ENCODE results near the gene RAB28. TPM values are rescaled to one million over a fixed set of nuclear protein-coding genes. Genes with fewer than 3 reads are reported as not detected.

RAB28 gene
- total RNA-seq: 1 to 10 TPM; 8.4 to 8.9 TPM
- 14.8 to 22.3 reads per million in 2 donors for total RNA-seq

DNA sequence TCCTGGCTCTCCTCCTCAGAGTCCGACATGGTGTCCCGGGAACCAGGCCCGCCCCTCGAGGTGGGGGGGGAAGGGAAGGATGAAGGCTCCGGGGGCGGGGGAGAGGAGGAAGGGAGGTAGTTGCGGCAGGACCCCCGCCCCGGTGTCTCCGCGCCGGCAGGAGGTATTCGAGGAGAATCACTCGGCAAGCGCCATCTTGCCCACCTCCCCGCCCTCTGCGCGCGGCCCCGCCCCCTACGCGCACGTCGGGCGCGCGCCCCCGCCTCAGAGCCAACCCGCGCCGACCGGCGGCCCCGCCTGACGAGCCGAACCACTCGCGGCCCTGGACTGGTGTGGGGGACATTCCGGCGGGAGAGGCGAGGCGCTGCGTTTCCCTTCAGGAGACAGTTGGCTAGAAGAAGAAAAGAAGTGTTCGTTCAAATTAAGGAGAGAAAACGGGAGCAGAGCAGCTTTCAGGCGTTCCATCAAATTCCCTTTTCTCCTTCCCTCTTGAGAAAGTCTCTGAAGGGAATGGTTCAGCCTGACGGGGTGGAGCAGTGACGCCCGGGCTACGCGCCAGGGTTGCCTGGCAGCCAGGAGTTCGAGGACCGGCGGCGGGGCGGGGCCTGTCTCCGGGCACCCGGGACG is at the start of gene RAB28:
Gene RAB28, minus strand, starts transcription at position 219 of the 627 bp plus-strand sequence.
- H3K27ac Mint-ChIP-seq: peak within 1 kb of the TSS; percentile 98
- peak; percentile 91 for ATAC-seq
- peaks cover 2% of the 10 kb centered on the region for H3K36me3 Mint-ChIP-seq (ENCODE audit: low read depth)
- DNase-seq: peak; percentile 86 to 93 (median 91)
- H3K4me1 Mint-ChIP-seq: peaks cover 16% of the 10 kb centered on the region
- peaks cover 9% of the 10 kb centered on the region for H3K27me3 Mint-ChIP-seq
- H3K9me3 ChIP-seq (ENCODE audit: control insufficient read depth, low read length, poor library complexity, severe bottlenecking): no peaks in the 10 kb centered on the region
- peak within 1 kb of the TSS; percentile 93 for H3K4me3 Mint-ChIP-seq

DNA sequence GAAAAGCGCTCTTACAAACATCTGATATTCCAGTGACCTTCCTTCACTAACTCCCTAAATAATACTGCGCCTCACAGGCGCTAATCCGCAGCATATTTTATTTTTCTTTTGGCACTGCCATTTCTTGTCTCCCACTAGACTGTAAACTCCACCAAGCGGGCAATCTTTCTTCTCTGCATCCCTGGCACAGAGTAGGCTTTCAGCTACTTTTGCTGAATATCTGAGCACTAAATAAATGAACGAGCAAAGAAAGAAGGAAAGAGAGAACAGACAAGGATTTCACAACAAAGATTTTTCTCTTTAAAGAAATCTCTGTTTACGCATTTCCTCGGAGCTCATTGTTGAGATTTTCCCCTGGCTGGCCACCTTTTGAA is 47.5 kb upstream of the RAB28 start:
- no peaks in the 10 kb centered on the region for H3K36me3 Mint-ChIP-seq (ENCODE audit: low read depth)
- H3K9me3 ChIP-seq (ENCODE audit: control insufficient read depth, low read length, poor library complexity, severe bottlenecking): peaks cover 8% of the 10 kb centered on the region
- no peak for DNase-seq
- peaks cover 12% of the 10 kb centered on the region for H3K4me1 Mint-ChIP-seq
- peaks cover 93% of the 10 kb centered on the region for H3K27me3 Mint-ChIP-seq
- no peak for ATAC-seq
- no peak overlapping the region for H3K4me3 Mint-ChIP-seq
- peak overlapping the region; percentile 29 for H3K27ac Mint-ChIP-seq

- no peak for DNase-seq
- Mint-ChIP-seq H3K4me3 (peak overlapping the region; percentile 22), H3K27me3 (peaks cover 93% of the 10 kb centered on the region), H3K36me3 (ENCODE audit: low read depth) (no peaks in the 10 kb centered on the region), H3K27ac (peak overlapping the region; percentile 29), H3K4me1 (peaks cover 12% of the 10 kb centered on the region)
- H3K9me3 ChIP-seq (ENCODE audit: control insufficient read depth, low read length, poor library complexity, severe bottlenecking): peaks cover 3% of the 10 kb centered on the region
- ATAC-seq: no peak
These were observed 46.9 kb upstream of the RAB28 start for GRCh38 chr4:13530823-13531624.

- H3K9me3 ChIP-seq (ENCODE audit: control insufficient read depth, low read length, poor library complexity, severe bottlenecking): peaks cover 3% of the 10 kb centered on the region
These were observed 45.2 kb upstream of the RAB28 start for GRCh38 chr4:13529128-13529919.

DNA sequence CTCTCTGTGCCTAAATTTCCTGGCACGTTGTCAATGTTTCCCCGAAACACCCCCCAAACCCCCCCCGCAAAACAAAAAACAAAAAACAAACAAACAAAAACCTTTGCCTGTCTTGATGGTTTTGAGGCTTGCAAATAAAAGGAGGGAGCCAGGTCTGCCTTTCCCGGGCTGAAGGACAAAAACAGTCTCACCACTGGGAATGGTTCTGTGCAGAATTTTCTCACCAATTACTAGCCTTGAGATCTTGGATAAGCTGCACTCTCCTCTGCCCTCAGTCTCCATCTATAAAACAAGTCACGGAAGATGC is 44.6 kb upstream of the RAB28 start:
- peaks cover 3% of the 10 kb centered on the region for H3K9me3 ChIP-seq (ENCODE audit: control insufficient read depth, low read length, poor library complexity, severe bottlenecking)
- H3K27ac Mint-ChIP-seq: peak overlapping the region; percentile 2
- peaks cover 93% of the 10 kb centered on the region for H3K27me3 Mint-ChIP-seq
- no peaks in the 10 kb centered on the region for H3K36me3 Mint-ChIP-seq (ENCODE audit: low read depth)
- DNase-seq: no peak
- no peak for ATAC-seq
- peaks cover 10% of the 10 kb centered on the region for H3K4me1 Mint-ChIP-seq
- H3K4me3 Mint-ChIP-seq: peak overlapping the region; percentile 58

More at GRCh38 chr4:13529128-13529919, 45.2 kb upstream of the RAB28 start:
- peak overlapping the region; percentile 58 for H3K4me3 Mint-ChIP-seq
- no peak for DNase-seq
- H3K27ac Mint-ChIP-seq: peak overlapping the region; percentile 2
- peaks cover 12% of the 10 kb centered on the region for H3K4me1 Mint-ChIP-seq
- H3K36me3 Mint-ChIP-seq (ENCODE audit: low read depth): no peaks in the 10 kb centered on the region
- ATAC-seq: no peak
- H3K27me3 Mint-ChIP-seq: peaks cover 93% of the 10 kb centered on the region

DNA sequence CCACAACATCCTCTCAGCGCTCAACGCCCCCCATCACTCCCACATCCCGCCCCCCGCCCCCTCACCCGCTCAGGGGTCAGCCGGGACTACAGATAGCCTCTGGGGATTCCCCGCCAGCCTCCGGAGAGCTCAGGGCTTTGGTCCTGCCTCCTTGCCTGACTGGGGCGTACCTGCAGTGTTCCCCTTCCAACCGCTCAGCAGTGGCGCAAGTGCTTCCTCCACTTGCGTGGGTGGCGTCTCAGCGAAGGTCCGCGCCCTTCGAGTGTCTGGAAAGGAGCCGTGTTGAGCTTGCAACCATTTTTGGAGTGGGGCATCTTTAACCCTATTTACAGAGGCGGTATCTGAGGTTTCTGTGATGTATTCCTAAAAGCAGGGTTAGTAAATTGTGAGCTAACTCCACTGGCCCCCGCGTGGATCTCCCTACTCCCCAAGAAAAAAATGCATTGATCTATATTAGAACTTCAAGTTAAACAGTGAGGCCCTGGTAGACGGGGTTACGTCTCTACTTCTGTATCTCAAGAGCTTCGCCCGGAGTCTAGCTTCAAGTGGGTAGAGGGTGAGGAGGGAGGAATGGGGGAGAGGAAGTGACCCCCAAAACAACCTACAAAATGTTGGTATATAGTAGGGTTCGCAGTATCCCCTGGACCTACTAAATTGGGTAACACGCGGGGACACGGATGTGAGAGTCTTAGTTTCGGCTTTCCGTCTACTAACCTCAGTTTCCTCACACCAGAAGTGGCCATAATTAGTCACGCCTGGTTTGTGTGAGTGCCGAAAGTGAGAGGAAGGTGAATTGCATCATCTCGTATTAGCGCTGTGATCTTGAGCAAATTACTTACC is 44.1 kb upstream of the RAB28 start:
- Mint-ChIP-seq H3K27ac (no peak overlapping the region), H3K36me3 (ENCODE audit: low read depth) (no peaks in the 10 kb centered on the region), H3K4me1 (peaks cover 10% of the 10 kb centered on the region), H3K27me3 (peaks cover 94% of the 10 kb centered on the region), H3K4me3 (peak overlapping the region; percentile 58)
- ATAC-seq (peak; percentile 18), DNase-seq (no peak)
- peaks cover 3% of the 10 kb centered on the region for H3K9me3 ChIP-seq (ENCODE audit: control insufficient read depth, low read length, poor library complexity, severe bottlenecking)

DNA sequence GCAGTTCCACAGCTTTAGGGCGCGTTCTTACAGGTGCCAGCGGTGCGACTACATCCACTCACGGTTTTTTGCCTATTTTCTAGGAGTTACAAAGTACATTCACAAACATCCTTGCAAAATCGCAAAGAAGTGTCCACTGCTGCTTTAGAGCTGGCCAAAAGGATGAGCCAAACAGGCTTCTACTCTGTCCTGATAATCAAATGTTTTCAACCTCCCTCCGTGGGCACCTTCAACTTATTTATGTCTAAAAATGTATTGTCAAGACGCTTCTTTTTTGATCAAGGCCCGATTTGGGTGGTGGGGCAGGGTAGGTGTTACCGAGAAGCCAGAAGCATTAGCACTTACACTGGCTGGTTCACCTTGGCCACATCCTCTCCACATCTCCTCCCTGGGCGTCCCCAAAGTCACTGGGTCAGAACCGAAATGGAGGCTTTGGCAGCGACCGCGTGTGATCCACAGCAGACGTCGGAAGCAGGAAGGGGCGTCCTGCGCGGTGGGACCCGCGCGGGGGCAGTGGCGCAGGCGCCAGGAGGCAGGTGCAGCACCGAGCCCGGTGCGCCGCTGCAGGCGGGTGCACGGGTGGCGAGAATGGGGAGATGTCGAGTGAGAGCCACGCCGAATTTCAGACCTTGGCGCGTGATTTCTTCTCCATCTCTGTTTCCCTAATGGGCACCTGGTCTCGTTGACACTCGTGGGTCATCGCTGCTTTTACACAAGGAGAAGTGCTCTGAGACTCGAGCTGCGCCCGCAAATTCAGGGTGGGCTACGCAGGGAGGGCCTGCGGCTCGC is 43.2 kb upstream of the RAB28 start:
- no peak for DNase-seq
- Mint-ChIP-seq H3K36me3 (ENCODE audit: low read depth) (no peaks in the 10 kb centered on the region), H3K4me1 (peaks cover 10% of the 10 kb centered on the region), H3K4me3 (peak overlapping the region; percentile 47), H3K27ac (no peak overlapping the region), H3K27me3 (peaks cover 94% of the 10 kb centered on the region)
- ATAC-seq: no peak
- peaks cover 3% of the 10 kb centered on the region for H3K9me3 ChIP-seq (ENCODE audit: control insufficient read depth, low read length, poor library complexity, severe bottlenecking)

- no peak overlapping the region for H3K4me3 Mint-ChIP-seq
- peaks cover 95% of the 10 kb centered on the region for H3K27me3 Mint-ChIP-seq
- H3K27ac Mint-ChIP-seq: no peak overlapping the region
- H3K4me1 Mint-ChIP-seq: peaks cover 10% of the 10 kb centered on the region
- ATAC-seq: no peak
- no peaks in the 10 kb centered on the region for H3K36me3 Mint-ChIP-seq (ENCODE audit: low read depth)
- DNase-seq: no peak
- peaks cover 3% of the 10 kb centered on the region for H3K9me3 ChIP-seq (ENCODE audit: control insufficient read depth, low read length, poor library complexity, severe bottlenecking)
These were observed 42.5 kb upstream of the RAB28 start for GRCh38 chr4:13526658-13527057.

DNA sequence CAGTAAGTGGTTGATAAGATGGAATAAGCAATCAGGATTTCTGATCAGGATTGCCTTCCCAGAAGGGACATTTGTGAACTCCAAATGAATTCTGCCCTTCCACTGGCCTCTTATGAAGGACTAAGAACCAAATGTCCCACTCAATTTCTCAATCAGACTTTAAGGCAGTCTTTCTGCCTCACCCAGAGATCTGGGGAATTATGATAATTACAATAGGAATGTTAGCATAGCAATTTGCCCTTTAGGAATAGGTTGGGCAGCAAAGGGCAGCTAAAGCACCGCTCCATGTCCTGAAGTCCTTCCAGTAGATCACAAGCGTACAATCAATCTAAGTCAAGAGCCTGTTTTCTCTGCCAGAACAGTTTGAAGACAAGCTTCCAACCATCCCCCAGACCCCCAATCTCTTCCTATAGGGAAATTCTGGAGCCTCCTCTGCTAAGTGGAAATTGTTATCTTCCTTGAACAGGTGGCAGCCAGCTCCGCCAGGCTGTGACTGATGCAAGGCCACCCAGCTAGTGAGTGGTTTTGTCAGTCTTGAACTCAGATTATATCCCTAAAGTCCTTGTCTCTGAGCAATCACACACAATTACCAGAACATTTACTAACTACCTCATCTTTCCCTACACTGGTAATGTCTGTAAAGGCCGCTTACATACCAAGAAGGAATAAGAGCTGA is 41.6 kb upstream of the RAB28 start:
- peaks cover 3% of the 10 kb centered on the region for H3K9me3 ChIP-seq (ENCODE audit: control insufficient read depth, low read length, poor library complexity, severe bottlenecking)
- Mint-ChIP-seq H3K27me3 (peaks cover 87% of the 10 kb centered on the region), H3K27ac (no peak overlapping the region), H3K4me1 (peaks cover 8% of the 10 kb centered on the region), H3K4me3 (no peak overlapping the region), H3K36me3 (ENCODE audit: low read depth) (no peaks in the 10 kb centered on the region)
- DNase-seq (no peak), ATAC-seq (no peak)

GRCh38 chr4:13524504-13525243 is 40.5 kb upstream of the RAB28 start:
- Mint-ChIP-seq H3K36me3 (ENCODE audit: low read depth) (no peaks in the 10 kb centered on the region), H3K4me3 (no peak overlapping the region), H3K27ac (peak overlapping the region; percentile 16), H3K4me1 (peaks cover 8% of the 10 kb centered on the region), H3K27me3 (peaks cover 76% of the 10 kb centered on the region)
- ATAC-seq (no peak), DNase-seq (no peak)
- peaks cover 3% of the 10 kb centered on the region for H3K9me3 ChIP-seq (ENCODE audit: control insufficient read depth, low read length, poor library complexity, severe bottlenecking)
